Erythroblast (primary cell): Measurements from ENCODE around the gene LTA.

ENCODE experiments used
- GATA1 ChIP-seq: IDR thresholded peaks from 2 replicates; pipeline ENCODE4 v1.6.1; 2011; ENCODE audit warnings: low read depth, mild to moderate bottlenecking, control low read depth, low read length, moderate library complexity
- POLR2A ChIP-seq: IDR thresholded peaks from 2 replicates; pipeline ENCODE4 v1.6.1; 2011; ENCODE audit warnings: mild to moderate bottlenecking, low read length

GRCh38 chr6:31530659-31531058, 41.4 kb upstream of the LTA start:
- TF ChIP-seq POLR2A (no peak), GATA1 (no peak)
